Fibroblast of skin of left quadriceps (primary cell): ENCODE measurements around the gene ACP1.

Experiments used
- DNase-seq, 2 experiments: peaks; one replicate each; pipeline ENCODE4 v3.0.0-alpha.2; 2013; ENCODE audit warnings: low read depth in 2 of 2

Gene ACP1

DNA sequence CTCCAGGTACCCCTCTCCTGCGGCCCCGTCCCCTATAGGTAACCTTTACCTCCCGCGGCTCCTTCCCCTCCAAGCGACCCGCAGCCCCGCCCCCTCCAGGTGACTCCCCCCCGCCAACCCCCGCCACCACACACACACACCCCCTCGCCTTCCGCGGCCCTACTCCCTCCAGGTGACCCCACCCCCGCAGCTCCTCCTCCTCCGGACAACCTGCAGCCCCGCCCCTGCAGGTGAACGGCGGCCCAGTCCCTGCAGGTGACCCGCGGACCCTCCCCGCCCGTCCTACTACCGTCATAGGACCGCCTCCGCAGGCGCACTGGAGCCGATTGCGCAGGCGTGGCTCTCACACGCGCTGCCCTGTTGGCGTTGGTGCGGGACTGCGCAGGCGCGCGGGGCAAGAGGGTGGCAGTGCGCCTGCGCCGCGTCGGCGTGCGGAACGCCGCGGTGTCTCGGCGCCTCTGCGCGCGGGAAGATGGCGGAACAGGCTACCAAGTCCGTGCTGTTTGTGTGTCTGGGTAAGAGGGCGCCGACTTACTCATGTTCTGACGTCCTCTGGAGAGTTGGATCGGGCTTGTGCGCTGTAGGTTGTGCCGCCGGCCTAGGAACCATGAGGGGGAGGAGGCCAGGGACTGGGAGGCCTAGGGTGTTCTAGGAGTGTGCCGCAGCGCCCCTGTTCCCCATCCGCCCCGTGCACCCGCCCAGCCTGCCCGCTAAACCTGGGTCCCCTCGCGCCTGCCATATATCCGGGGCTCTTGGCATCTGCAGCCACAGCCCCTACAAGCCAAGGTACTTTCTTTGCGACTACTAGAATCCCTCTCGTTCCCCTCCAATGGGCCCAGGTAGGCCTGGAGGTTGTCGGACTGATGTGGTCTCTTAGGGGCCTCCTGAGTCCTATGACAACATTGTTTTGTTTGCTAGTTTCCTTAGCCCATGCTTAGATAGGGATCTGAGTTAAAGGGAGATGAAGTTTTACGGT is at the start of gene ACP1:
TSS of gene ACP1 (plus strand) at position 455 of the 976 bp plus-strand sequence. CDS start at position 473, 18 bp downstream.
- DNase-seq = peak; percentile 82 to 83

DNA sequence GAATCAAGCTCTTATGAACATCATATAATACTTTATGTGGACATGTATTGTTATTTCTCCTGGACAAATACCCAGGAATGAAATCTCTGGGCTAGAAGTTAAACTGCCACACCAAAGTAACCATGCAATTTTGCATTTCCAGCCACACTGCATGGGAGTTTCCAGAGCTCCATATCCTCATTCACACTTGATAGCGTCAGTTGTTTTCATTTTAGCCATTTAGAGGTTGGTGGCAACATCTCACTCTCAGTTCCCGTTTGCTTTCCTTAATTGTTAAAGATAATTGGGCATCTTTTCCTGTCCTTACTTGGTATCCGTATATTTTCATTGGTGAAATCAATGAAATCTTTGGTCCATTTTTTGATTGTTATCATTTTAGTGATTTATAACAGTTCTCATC is 48.7 kb upstream of the ACP1 start:
- no peak for DNase-seq

DNA sequence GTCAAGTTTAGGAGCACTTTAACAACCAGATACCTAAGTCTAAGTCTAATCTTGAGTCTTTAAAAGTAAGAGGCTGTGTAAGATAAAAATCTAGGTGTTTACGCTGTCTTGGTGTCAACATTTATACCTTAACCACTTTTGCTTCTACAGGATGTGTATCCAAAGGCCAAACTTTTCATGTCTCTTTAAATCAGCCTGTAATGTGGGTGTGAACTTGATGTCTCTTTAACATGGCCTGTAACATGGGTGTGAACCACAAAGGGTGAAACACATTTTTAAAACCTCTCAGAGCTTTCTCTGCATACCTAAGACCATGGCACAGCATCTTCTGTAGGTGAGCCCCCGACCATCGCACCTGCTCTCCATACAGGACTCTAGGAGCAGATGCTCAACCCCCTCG is 41.3 kb upstream of the ACP1 start:
- no peak for DNase-seq

DNA sequence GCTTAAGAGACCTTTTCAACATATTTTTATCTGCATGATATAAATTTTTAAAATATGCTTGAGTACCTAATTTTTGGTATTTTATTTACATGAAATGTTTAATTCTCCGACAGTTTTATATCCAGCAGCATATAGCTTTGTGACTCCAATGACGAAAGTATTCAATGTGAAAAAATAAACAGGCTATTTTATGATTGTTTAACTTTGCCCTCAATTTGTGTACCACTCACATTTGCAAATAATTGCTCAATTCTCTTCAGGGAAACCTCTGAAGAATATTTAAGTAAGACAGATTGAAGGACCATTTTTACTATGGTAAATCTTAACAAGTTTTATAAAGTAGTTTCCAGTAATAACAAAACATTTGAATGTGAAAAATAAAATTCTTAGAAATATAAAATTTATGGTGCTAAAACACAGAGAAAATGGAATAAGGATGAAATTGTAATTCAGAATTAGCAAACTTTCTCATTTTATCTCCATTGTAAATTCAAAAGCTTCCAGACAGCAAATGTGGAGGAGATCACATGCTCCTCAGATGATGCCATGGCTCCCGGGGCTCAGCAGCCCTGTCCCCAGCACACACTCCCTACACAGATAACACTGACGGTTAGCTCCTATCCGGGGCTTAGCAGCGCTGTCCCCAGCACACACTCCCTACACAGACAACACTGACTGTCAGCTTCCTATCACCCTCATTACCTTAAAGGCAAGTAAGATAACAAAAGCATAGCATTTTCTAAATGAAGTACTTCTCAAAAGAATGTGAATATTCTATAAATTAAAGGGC is 40.6 kb upstream of the ACP1 start:
- DNase-seq = no peak

DNA sequence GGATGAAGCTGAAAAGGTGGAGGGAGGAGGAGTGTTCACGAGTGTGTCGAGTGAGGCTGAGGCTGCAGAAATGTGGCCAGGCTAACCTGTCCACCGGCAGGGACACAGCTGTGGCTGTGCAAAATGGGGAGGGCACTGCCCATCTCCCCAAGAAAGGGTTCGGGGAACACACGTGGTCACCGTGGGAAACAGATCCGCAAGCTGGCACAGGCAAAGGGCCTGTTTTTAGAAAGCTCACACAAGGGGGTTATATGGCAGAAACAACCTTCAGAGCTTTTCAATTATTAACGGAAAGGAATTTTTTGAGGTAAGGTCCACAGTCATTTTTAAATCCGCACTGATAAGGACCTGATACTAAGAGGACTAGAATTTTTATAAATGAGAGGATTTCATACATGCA is 36.6 kb upstream of the ACP1 start:
- no peak for DNase-seq

DNA sequence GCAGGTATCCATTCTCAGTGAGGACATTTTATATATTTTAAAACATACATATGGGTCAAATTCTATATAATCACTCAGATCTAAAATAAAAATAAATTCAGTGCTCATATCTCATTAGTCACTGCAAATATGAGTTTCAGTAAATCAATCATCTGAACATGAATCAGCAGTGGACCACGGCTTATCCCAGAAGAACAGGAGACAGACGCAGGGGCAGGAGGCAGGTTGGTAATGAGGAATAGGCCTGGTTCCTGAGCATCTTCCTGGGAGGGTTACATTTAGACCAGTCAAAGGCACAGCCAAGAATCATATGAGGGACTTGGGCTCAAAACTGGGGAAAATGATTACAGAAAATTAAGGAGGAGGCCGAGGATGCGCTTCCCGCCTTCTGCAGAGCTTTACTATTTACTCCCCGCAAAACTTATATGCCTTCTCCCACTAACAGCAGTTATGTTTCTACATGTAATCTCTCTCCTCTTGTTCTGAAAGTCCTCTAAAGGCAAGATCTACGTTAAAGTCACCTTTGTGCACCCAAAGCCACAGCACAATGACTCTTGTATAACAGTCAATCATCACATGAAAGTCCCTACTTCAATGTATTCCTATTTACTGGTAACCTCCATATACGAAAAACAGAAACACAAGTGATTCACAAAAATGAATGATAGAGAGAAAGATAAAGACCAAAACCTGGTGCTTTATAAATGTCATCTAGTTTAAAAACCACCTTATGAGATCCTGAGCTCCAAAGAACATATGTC is 36.0 kb upstream of the ACP1 start:
- no peak for DNase-seq

DNA sequence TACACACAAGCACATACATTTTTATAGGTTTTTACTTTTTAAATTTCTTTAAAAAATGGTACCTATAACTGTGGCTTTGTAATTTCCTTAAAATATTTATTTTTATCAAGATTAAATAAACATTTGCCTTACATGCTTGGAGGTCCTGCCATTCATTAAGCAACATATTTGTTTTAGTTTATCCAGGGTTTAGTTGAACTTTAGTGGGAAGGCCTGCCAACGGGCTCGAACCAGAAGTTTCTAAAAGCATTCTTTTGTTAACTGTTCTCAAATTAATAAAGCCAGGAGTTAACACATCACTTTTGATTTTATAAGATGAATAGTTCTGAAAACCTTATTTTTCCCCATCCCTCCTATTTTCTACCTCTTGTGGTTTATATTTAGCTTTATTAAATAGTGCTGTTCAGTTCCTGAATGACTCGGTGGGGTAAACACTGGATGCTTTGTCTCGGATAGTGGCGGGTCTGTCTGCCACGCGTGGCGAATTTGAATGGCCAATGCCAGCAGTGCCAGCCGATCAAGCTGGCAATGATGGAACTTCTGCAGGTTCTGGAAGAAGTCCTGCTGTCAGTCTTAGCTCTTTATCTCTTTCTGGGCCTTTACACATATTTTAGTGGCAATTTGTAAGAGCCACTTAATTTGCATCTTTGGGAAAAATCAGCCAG is 33.1 kb upstream of the ACP1 start:
- DNase-seq = no peak

DNA sequence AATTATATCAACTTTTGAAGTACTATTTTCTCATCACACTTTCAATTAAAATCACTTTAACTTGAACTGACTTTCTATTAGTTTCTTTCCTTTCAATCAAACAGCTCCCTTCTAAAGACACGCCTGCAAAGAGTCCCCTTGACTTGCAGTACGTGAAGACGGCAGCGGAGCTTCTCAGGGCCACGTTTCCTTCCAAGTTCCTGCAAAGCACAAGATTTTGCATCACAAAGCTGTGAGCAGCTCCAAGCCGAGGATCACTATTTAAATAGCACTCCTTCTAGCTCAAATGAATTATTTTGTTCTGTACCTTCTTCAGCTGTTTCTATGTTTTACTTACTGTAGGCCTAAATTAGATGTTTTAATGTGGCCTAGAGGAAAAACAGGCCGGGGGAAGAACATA is 31.7 kb upstream of the ACP1 start:
- DNase-seq = no peak

DNA sequence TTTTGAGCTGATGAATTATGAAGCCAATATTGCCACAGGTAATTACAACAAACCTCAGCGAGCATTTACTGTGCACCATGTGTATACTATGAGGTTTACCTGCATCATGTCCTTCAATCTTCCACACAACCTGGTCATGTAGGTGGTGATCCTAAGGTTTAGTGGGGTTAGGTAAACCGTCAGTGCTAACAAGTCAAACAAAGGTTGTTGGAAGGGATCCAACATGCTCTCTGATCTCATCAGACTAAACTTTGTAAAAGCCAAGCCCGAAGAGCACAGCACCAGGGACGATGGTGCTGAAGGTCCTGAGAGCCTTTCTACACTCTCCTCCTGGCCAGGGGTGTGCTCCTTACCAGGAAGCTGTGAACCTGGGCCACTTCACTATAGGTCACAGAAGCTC is 30.3 kb upstream of the ACP1 start:
- DNase-seq = no peak

DNA sequence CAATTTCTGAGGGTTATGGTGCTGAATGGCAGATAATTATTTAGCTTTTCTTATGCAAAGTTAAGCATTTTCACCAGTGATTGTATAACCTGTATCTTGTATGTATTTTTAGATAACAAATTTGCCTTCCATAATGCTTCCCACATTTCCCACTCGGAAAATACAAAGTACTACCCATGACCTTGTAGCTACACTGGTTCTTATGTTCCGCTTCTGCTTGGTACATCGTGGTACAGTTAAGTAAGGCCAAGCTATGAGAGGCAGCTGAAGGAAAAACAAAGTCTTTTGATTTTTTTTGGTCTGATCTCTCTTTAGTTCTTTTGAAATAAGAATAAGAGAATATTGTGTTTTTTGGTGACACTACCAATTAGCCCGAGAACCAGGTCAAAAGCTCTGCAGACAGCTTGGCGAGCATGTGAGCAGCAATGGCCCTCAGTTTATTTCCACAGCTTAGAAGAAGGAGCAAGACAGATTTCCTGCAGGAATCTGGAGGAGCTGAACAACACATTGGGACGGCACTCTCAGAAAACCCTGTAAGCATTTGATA is 27.7 kb upstream of the ACP1 start:
- DNase-seq = no peak

DNA sequence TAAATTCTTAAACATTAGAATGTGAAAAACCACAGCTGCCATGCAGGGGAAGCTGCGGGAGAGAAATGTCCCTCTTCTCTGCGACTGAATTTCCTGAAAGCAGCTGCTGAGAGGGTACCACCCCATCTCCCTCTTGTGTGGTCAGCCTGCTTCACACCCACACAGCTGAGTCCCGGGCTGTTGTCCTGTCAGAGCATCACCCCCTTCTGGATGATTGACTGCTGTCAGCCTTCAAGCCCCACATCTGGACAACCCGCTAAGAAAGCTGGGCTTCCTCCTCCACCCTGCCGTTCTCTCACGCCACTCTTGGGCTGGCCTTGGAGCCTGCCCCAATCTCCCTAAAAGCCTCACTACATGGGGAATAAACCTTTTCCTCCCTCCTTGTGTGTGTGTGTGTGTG is 26.9 kb upstream of the ACP1 start:
- DNase-seq = no peak

DNA sequence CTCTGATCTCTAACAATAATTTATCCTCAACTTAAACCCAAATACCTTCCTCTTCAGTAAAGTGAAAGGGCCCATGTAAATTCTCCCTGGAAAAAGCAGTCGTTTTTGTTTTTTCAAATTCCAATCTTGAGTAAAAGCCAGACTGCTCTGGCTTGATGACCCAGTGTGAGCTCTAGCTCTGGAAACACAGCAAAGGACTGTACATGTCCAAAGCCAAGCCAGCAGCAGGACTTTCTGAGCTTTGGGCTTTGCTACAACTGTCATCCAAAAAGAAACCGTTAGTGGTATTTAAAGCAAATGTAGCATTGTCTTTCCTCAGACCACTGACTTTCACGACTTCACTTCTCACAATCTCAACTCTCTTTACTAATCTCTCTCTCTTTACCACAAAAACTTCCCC is 26.3 kb upstream of the ACP1 start:
- DNase-seq = no peak

DNA sequence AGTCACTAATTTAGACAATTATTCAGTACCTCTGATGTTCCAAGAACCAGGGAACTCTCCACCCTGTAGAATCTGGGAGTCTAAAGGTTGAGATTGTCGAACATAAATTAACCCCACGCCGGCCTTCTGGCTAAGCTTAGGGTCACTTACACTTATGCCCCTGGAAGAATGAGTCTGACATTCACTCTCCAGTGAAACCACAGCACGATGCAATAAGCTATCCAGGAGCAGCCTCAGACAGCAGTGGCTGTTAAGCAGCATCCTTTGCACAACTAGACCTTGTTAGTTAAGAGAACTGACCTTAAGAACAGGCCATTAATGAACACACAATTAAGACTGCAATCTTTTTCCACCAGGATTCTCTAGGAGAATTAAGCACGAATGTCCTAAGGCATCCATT is 25.9 kb upstream of the ACP1 start:
- DNase-seq = no peak

DNA sequence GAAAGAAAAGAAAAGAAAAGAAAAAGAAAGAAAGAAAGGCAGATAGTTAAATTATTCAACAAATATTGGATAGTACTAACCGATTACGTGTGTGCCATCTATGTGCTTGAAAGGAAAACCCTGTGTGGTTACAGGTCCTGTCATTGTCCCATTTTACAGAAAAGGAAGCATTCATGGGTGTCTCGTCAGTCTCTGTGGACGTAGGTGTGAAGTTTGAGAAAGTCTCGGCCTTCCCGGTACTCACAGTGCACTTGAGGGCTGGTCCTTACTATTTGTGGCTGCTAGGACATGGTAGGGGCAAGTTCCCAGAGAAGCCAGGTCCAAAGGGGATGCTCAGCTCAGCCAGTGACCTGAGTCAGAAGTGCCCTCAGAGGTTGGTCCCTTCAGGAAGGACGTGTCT is 20.2 kb upstream of the ACP1 start:
- no peak for DNase-seq

DNA sequence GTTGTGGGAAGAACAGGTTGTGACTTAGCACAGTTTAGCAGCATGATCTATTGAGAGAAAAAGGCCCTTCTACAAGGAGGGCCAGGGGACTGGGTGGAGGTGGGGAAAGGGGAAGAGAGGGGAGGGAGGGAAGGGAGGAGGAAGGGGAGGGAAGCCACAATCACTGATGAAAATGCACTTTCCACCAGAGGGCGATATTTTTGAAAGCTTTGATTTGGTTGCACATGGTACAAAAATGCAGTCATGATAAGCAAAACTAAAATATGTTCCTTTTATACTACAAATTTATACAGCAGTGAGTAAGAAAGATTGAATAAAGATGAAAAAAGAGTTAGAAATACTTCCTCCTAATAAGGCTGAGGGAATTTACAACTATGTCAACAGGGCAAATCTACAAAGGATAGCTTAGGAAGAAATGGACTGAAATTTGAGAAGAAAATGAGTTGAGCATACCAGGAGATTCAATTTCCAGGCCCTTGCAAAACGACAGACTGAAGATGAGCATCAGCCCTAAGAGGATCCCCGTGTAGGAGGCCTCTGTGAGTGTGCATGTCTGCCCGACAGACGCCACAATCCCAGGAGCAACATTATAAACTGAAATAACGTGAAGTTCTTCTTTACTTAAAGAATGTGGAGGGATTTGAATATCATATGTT is 18.1 kb upstream of the ACP1 start:
- peak; percentile 42 to 54 for DNase-seq

DNA sequence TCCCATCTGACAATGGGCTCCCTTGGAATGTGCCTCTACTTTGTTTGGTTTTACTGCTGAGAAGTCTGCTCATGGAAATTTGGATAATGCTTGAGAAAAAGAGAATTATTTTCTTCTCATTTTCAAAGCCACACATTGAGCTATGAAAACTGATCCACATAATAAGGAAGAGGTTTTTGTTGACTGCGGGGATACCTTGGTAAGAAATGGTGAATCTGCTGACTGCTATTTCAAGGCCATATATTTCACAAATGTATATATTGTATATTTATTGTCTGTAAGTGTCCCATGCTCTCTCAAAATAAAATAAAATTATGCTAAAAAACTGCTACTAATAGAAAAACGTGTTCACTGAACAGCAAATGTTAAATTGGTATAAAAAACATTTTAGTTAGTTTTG is 16.0 kb upstream of the ACP1 start:
- DNase-seq = no peak

DNA sequence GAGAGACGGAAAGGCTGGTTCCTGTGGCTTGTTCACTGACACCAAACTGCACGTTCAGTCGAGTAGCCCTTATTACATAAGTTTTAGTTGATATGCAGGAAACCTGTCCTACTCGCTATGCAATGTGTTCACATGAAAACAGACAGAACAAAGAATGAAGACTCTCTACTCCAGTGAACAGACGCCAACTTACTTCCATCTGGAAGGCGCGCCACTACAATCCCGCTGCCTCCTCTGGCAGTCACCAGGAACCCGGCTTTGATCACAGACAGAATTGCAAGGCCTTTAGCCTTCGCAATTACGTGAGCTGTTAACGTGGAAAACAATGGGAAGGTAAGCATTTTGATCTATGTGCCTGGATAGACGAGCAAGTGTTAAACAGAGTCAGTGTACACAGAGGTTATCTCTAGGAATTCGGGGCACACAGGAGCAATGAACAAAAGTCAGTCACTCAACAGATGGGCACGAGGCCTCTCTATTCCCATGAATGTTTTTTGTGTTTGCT is 15.2 kb upstream of the ACP1 start:
- DNase-seq = no peak

DNA sequence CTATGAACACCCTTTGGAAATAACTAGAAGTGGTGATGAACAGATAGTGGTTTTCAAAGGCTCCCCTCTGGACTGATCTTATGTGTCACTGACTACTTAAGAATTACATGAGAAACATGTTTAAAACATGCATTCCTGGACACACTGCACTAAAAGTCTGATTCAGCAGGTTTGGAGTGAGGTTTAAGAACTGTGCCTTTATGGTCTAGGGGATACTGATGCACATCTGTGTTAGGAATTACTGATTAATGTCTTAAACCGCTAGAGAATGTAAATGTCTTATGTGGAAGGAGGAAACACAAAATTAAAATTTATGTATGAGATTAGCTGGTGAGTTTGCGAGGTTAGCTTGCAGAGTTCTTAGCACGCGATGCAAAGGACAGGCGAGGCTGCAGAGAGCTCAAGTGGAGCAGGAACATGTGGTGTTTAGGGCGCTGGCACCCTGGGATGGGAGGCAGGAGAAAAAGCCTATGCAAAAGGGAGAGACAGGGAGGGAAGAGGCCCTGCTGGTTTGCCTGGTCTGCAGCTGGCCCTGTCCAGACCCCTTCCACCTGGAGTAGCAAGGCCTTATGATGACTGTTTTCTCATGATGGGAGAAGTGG is 12.6 kb upstream of the ACP1 start:
- peak; percentile 46 to 53 for DNase-seq

DNA sequence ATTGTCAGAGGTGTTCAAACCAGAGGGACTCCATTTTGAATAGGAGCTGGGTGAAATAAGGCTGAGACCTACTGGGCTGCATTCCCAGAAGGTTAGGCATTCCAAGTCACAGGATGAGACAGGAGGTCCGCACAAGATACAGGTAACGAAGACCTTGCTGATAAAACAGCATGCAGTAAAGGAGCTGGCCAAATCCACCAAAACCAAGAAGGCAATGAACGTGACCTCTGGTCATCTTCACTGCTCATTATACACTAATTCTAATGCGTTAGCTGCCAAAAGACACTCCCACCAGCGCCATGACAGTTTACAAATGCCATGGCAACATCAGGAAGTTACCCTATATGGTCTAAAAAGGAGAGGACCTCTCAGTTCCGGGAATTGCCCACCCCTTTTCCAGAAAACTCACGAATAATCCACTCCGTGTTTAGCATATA is 11.5 kb upstream of the ACP1 start:
- DNase-seq = no peak

DNA sequence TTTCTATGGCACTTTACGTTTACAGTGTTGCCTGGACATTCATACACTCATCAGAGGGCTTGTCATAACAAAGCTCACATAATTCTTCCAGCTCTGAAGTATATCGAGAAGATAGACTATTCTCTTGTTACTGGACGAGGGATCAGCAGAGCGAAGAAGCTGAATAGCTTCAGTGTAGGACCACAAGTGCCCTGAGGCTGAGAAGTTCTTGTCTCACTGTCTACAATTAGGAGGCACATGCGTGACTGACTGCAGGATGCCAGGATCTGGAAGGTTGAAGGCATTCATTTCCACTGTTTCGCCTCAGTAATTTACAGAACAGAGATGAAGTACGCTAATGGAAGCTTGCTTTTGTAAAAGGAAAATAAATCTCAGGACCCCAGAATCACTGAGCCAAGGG is 10.5 kb upstream of the ACP1 start:
- no peak for DNase-seq
